ENCODE results near the gene SEPTIN8. TPM values are rescaled to one million over a fixed set of nuclear protein-coding genes. Genes with fewer than 3 reads are reported as not detected.

The SEPTIN8 gene, protein sequence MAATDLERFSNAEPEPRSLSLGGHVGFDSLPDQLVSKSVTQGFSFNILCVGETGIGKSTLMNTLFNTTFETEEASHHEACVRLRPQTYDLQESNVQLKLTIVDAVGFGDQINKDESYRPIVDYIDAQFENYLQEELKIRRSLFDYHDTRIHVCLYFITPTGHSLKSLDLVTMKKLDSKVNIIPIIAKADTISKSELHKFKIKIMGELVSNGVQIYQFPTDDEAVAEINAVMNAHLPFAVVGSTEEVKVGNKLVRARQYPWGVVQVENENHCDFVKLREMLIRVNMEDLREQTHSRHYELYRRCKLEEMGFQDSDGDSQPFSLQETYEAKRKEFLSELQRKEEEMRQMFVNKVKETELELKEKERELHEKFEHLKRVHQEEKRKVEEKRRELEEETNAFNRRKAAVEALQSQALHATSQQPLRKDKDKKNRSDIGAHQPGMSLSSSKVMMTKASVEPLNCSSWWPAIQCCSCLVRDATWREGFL
- 48.0 and 58.6 TPM in 2 replicates for total RNA-seq

GRCh38 chr5:132777209-132778069, at the start of gene SEPTIN8:
SEPTIN8 (minus strand) TSS chr5:132777239; CDS start chr5:132777137, 102 bp downstream.

GRCh38 chr5:132812781-132813598, 36.0 kb upstream of the SEPTIN8 start, which contains the start of gene SOWAHA:
SOWAHA (plus strand) TSS chr5:132813302; CDS start chr5:132813622, 320 bp downstream.

GRCh38 chr5:132746954-132747615, 30.0 kb downstream of the SEPTIN8 start, which contains the start of gene CCNI2:
CCNI2 (plus strand) TSS chr5:132747426; CDS start chr5:132747496, 70 bp downstream.

GRCh38 chr5:132736853-132737833, 39.9 kb downstream of the SEPTIN8 start, which contains the start of gene KIF3A:
KIF3A (minus strand) TSS chr5:132737546; CDS start chr5:132737419, 127 bp downstream.

Other genes starting within 250 kb of the SEPTIN8 start
- gene IL5, start 233.7 kb downstream of the SEPTIN8 start, total RNA-seq, result not detected in 2 replicates
- 34.3 and 36.6 TPM in 2 replicates for gene RAD50, start 220.3 kb downstream of the SEPTIN8 start, total RNA-seq
- not detected in 2 replicates for gene IL13, start 119.1 kb downstream of the SEPTIN8 start, total RNA-seq
- not detected in 2 replicates for gene IL4, start 103.2 kb downstream of the SEPTIN8 start, total RNA-seq
- 12.9 and 15.8 TPM in 2 replicates for gene KIF3A, start 39.7 kb downstream of the SEPTIN8 start, total RNA-seq
- gene CCNI2, start 29.8 kb downstream of the SEPTIN8 start, total RNA-seq, result 0.22 TPM in 1 of 2 replicates, not detected in the other
- gene SOWAHA, start 36.1 kb upstream of the SEPTIN8 start, total RNA-seq, result not detected in 2 replicates
- gene SHROOM1, start 53.4 kb upstream of the SEPTIN8 start, total RNA-seq, result 5.3 and 8.5 TPM in 2 replicates
- gene GDF9, start 89.2 kb upstream of the SEPTIN8 start, total RNA-seq, result under 0.01 and 0.14 TPM in 2 replicates
- 67.9 and 92.2 TPM in 2 replicates for gene UQCRQ, start 89.4 kb upstream of the SEPTIN8 start, total RNA-seq
- 0.50 and 0.53 TPM in 2 replicates for gene LEAP2, start 96.4 kb upstream of the SEPTIN8 start, total RNA-seq
- gene AFF4, start 186.4 kb upstream of the SEPTIN8 start, total RNA-seq, result 97.6 and 99.3 TPM in 2 replicates
- 18.0 and 26.1 TPM in 2 replicates for gene ZCCHC10, start 249.3 kb upstream of the SEPTIN8 start, total RNA-seq

Data from thoracic aorta endothelial cell (primary cell).